ENCODE data around the gene STK17B. TPM values are rescaled to one million over a fixed set of nuclear protein-coding genes. Genes with fewer than 3 reads are reported as not detected.

Gene STK17B
- total and polyA plus RNA-seq, 9 of the 15 experiments (the other 6 are each of a cell fraction or from before 2014, with no cell fraction given) = 2.3 to 17.7 (median 8.5) TPM

- Histone ChIP-seq H4K20me1 (replicated peaks; ENCODE audit: control insufficient read depth, insufficient read depth, low read length) (no peaks in the 10 kb centered on the region), H3K9me1 (ENCODE audit: control insufficient read depth, insufficient read depth, low read length) (no peaks in the 10 kb centered on the region), H3K9ac (ENCODE audit: insufficient read depth in 1 of 2, low read depth in 2 of 2, low read length in 2 of 2) (no peak overlapping the region), H3K27ac (ENCODE audit: extremely low read depth, low read depth, low read length) (no peak overlapping the region), H3K9me3 (replicated peaks; ENCODE audit: control insufficient read depth, insufficient read depth, low read depth, low read length) (no peaks in the 10 kb centered on the region), H3K27me3 (ENCODE audit: control insufficient read depth in 2 of 2, insufficient read depth in 2 of 2, low read length in 2 of 2) (no peaks in the 10 kb centered on the region), H3K4me1 (replicated peaks in 1 of 2; ENCODE audit: control insufficient read depth in 2 of 2, insufficient read depth in 2 of 2, low read length in 2 of 2) (no peaks in the 10 kb centered on the region), H3K4me3 (no peak overlapping the region), H2AFZ (ENCODE audit: low read depth, low read length) (no peak overlapping the region; the same call in 1 of the 2 replicates), H3K4me2 (ENCODE audit: insufficient read depth, low read length) (no peak overlapping the region), H3K79me2 (ENCODE audit: control insufficient read depth, insufficient read depth, low read length) (no peaks in the 10 kb centered on the region), H3K36me3 (ENCODE audit: control insufficient read depth, insufficient read depth, low read length) (no peaks in the 10 kb centered on the region)
- ChIA-PET CTCF (ENCODE audit: low intra/inter-chr PET ratio) (no interaction called here), POLR2A (interaction anchor here (0.8 to 1.8 kb wide), 2 partner anchors 9 to 25 kb away, joined by 3 read pairs; no protein-coding TSS in a partner anchor)
- no peak for ATAC-seq
- FAIRE-seq = no peak
- WGBS (ENCODE audit: insufficient coverage, low coverage, missing lambda C conversion rate) = 53% methylated on average over 5 of the region's 5 CpGs
- no peak for DNase-seq (ENCODE audit: extremely low read depth in 1 of 4, low spot score in 3 of 4)
- no TSS peak for BruUV-seq (replicated peaks)
- intact Hi-C loops (cut with micrococcal nuclease) = no loop called here
- in situ Hi-C loops (cut with MboI) = no loop called here
- TF ChIP-seq ZNF551 (CRISPR knock-in tag; IDR thresholded peaks at IDR 0.05) (no peak), MITF (IDR thresholded peaks at IDR 0.05) (no peak), ZNF316 (IDR thresholded peaks at IDR 0.05) (0 out of 2 replicates have a peak, but pooled peaks have one; percentile 22), MBD1 (CRISPR knock-in tag; IDR thresholded peaks at IDR 0.05) (no peak), ELF1 (tag; IDR thresholded peaks at IDR 0.05) (0 out of 2 replicates have a peak, but pooled peaks have one; percentile 20), GABPA (tag; conservative IDR thresholded peaks at IDR 0.05; ENCODE audit: low read depth) (0 out of 2 replicates have a peak, but pooled peaks have one; percentile 29), HNRNPH1 (optimal IDR thresholded peaks at IDR 0.05; ENCODE audit: low read depth, low read length) (no peak), HDAC2 (IDR thresholded peaks at IDR 0.05) (no peak), ZNF785 (CRISPR knock-in tag; IDR thresholded peaks at IDR 0.05) (no peak), STAT5B (CRISPR knock-in tag; IDR thresholded peaks at IDR 0.05) (no peak), MNT (conservative IDR thresholded peaks at IDR 0.05) (no peak), CREM (IDR thresholded peaks at IDR 0.05; ENCODE audit: low read depth) (no peak), DEAF1 (CRISPR knock-in tag; IDR thresholded peaks at IDR 0.05) (no peak), C11orf30 (IDR thresholded peaks at IDR 0.05; ENCODE audit: low read depth) (0 out of 2 replicates have a peak, but pooled peaks have one; percentile 31), MAFG (tag; conservative IDR thresholded peaks at IDR 0.05) (0 out of 2 replicates have a peak, but pooled peaks have one; percentile 17), ZNF780A (CRISPR knock-in tag; IDR thresholded peaks at IDR 0.05) (no peak)
Observed at GRCh38 chr2:196195302-196195701, 23.9 kb upstream of the STK17B start.
